Measurements from ENCODE around the gene SAP30L. TPM values are rescaled to one million over a fixed set of nuclear protein-coding genes. Genes with fewer than 3 reads are reported as not detected.

Gene SAP30L
- total and polyA plus RNA-seq, 5 donors: 13.5 to 34.0 (median 27.9) TPM

DNA sequence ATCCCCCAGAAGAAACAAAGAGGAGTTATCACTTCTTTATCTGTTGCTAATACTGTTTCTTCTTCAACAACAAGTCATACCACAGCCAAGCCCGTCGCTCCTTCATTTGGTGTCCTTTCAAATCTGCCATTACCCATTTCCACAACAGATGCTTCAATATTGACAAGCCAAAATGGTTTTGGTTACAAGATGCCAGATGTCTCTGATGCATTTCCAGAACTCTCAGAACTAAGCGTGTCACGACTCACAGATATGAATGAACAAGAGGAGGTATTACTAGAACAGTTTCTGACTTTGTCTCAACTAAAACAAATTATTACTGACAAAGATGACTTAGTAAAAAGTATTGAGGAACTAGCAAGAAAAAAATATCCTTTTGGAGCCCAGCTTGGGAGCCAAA is 48.2 kb downstream of the SAP30L start:
- no peak for DNase-seq
- Histone ChIP-seq H3K4me3 (ENCODE audit: low read length) (no peak overlapping the region), H3K27me3 (ENCODE audit: control insufficient read depth, insufficient read depth) (peaks cover 2% of the 10 kb centered on the region), H3K4me1 (ENCODE audit: control insufficient read depth, insufficient read depth, low read length) (no peaks in the 10 kb centered on the region), H3K9me3 (ENCODE audit: control insufficient read depth, low read length) (no peaks in the 10 kb centered on the region), H3K27ac (ENCODE audit: low read length) (no peak overlapping the region)
- no peak for ATAC-seq
- 63% methylated on average over 4 of the region's 4 CpGs for WGBS
- intact Hi-C loops (cut with DNase I): no loop called here

DNA sequence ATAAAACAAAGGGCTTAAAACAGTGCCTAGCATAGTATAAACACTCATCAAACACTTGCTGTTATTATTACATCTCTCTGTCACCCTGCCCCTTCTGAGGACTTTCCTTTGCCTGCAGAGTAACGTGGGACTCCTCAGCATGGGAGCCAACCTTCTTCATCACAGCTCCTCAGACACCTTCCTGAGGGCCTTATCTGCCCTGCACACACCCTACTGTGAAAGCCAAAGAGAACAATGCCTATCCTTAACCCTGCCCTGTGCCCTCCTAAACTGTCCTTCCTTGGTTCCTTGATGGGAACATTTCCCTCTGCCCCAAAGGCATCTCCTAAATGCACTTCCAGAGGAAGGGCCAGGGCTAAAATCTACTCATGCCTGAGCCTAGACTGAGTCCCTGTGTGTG is 52.8 kb downstream of the SAP30L start:
- no peak for ATAC-seq
- Histone ChIP-seq H3K4me1 (ENCODE audit: control insufficient read depth, insufficient read depth, low read length) (no peaks in the 10 kb centered on the region), H3K27me3 (ENCODE audit: control insufficient read depth, insufficient read depth) (peaks cover 4% of the 10 kb centered on the region), H3K9me3 (ENCODE audit: control insufficient read depth, low read length) (no peaks in the 10 kb centered on the region), H3K27ac (ENCODE audit: low read length) (no peak overlapping the region), H3K4me3 (ENCODE audit: low read length) (no peak overlapping the region)
- no peak for DNase-seq
- intact Hi-C loops (cut with DNase I): no loop called here
- 63% methylated on average over 1 of the region's 1 CpG for WGBS

GRCh38 chr5:154498994-154499393 is 53.2 kb downstream of the SAP30L start:
- no peak overlapping the region for H3K27ac ChIP-seq (ENCODE audit: low read length)
- intact Hi-C loops (cut with DNase I): no loop called here
- DNase-seq (no peak), ATAC-seq (no peak)
- H3K4me3 ChIP-seq (ENCODE audit: low read length): no peak overlapping the region
- peaks cover 4% of the 10 kb centered on the region for H3K27me3 ChIP-seq (ENCODE audit: control insufficient read depth, insufficient read depth)
- 82% methylated on average over 2 of the region's 2 CpGs for WGBS
- H3K9me3 ChIP-seq (ENCODE audit: control insufficient read depth, low read length): no peaks in the 10 kb centered on the region
- H3K4me1 ChIP-seq (ENCODE audit: control insufficient read depth, insufficient read depth, low read length): no peaks in the 10 kb centered on the region

GRCh38 chr5:154501566-154501965 is 55.8 kb downstream of the SAP30L start:
- Histone ChIP-seq H3K4me1 (ENCODE audit: control insufficient read depth, insufficient read depth, low read length) (no peaks in the 10 kb centered on the region), H3K27me3 (ENCODE audit: control insufficient read depth, insufficient read depth) (peaks cover 4% of the 10 kb centered on the region), H3K9me3 (ENCODE audit: control insufficient read depth, low read length) (no peaks in the 10 kb centered on the region), H3K4me3 (ENCODE audit: low read length) (no peak overlapping the region), H3K27ac (ENCODE audit: low read length) (no peak overlapping the region)
- ATAC-seq: no peak
- DNase-seq: no peak
- intact Hi-C loops (cut with DNase I): no loop called here
- 49% methylated on average over 2 of the region's 2 CpGs for WGBS

DNA sequence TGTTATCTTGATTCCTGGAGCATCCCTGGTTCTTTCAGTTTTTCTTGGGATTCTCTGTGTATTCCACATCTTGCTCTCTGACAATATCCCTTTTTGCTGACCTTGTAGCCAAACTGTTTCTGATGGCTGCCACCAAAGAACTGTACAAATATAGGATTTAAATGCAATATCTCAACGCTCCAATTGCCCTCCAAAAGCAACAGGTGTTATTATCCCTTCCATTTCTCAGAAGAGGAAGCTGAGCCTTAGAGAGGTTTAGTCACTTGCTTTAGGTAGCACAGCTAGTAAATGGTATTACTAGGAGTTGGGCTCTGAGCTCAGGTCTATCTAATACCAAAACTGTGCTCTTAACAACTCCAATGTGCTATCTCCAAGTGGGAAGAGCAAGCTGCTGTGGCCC is 56.4 kb downstream of the SAP30L start:
- ATAC-seq (no peak), DNase-seq (no peak)
- intact Hi-C loops (cut with DNase I): no loop called here
- Histone ChIP-seq H3K27me3 (ENCODE audit: control insufficient read depth, insufficient read depth) (peaks cover 4% of the 10 kb centered on the region), H3K4me3 (ENCODE audit: low read length) (no peak overlapping the region), H3K9me3 (ENCODE audit: control insufficient read depth, low read length) (no peaks in the 10 kb centered on the region), H3K27ac (ENCODE audit: low read length) (no peak overlapping the region), H3K4me1 (ENCODE audit: control insufficient read depth, insufficient read depth, low read length) (no peaks in the 10 kb centered on the region)
- WGBS: 91% methylated on average over 1 of the region's 1 CpG

DNA sequence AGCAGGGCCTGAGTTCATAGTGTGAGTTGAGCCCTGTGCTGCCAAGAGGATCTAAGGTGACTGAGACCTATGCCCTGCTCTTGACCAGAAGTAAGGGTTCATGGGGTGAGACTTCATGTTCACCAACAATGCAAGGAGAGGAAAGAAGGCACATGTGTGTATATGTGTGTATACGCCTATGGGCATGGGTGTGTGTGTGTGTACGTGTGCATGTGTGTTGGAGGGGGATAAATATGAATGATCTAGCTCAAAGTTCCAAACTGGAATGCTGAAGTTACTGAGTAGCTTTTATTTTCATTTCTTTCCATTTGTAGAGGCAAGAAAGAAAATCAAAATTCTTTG is 57.9 kb downstream of the SAP30L start:
- Histone ChIP-seq H3K4me3 (ENCODE audit: low read length) (no peak overlapping the region), H3K4me1 (ENCODE audit: control insufficient read depth, insufficient read depth, low read length) (no peaks in the 10 kb centered on the region), H3K9me3 (ENCODE audit: control insufficient read depth, low read length) (no peaks in the 10 kb centered on the region), H3K27me3 (ENCODE audit: control insufficient read depth, insufficient read depth) (peaks cover 2% of the 10 kb centered on the region), H3K27ac (ENCODE audit: low read length) (no peak overlapping the region)
- intact Hi-C loops (cut with DNase I): no loop called here
- WGBS: 95% methylated on average over 2 of the region's 2 CpGs
- no peak for DNase-seq
- no peak for ATAC-seq

- H3K27ac ChIP-seq (ENCODE audit: low read length): no peak overlapping the region
- intact Hi-C loops (cut with DNase I): no loop called here
- H3K4me3 ChIP-seq (ENCODE audit: low read length): no peak overlapping the region
- WGBS: 61% methylated on average over 10 of the region's 10 CpGs
- ATAC-seq: no peak
- H3K9me3 ChIP-seq (ENCODE audit: control insufficient read depth, low read length): no peaks in the 10 kb centered on the region
- no peaks in the 10 kb centered on the region for H3K27me3 ChIP-seq (ENCODE audit: control insufficient read depth, insufficient read depth)
- no peak for DNase-seq
- H3K4me1 ChIP-seq (ENCODE audit: control insufficient read depth, insufficient read depth, low read length): no peaks in the 10 kb centered on the region
These were observed 59.8 kb downstream of the SAP30L start for GRCh38 chr5:154505567-154505966.

DNA sequence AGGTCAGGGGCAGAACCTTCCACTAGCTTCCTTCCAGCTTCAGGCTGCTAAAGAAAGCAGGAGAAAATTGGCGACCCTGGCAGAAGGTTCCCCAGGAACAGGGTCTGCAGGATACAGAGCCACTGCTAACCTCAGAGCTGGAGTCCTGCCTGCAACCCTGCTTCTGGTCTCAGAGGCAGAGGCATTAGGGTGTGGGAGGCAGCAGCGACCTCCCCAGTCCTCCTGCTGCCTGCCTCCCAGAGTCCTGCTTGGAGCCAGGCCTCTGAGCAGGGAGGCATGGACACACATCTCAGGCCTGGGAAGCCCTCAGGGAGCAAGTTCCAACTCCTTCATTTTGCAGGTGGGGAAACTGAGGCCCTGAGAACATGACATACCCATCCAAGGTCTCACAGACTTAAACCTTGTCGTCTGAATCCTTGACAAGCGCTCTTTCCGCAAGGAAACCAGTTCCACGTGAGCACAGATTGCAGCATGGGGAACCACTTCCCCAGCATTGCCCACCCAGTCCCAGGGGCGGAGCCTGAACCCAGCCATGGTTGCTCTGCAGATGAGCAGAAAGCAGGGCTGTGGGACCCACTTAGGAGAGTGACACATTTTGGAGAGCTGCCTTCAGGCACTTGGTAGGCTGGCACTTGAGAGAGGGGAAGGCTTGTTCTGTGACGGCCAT is 60.4 kb downstream of the SAP30L start:
- Histone ChIP-seq H3K4me1 (ENCODE audit: control insufficient read depth, insufficient read depth, low read length) (no peaks in the 10 kb centered on the region), H3K27ac (ENCODE audit: low read length) (no peak overlapping the region), H3K9me3 (ENCODE audit: control insufficient read depth, low read length) (no peaks in the 10 kb centered on the region), H3K4me3 (ENCODE audit: low read length) (no peak overlapping the region), H3K27me3 (ENCODE audit: control insufficient read depth, insufficient read depth) (no peaks in the 10 kb centered on the region)
- DNase-seq (no peak), ATAC-seq (no peak)
- intact Hi-C loops (cut with DNase I): no loop called here
- 76% methylated on average over 8 of the region's 8 CpGs for WGBS

- intact Hi-C loops (cut with DNase I): no loop called here
- H3K9me3 ChIP-seq (ENCODE audit: control insufficient read depth, low read length): no peaks in the 10 kb centered on the region
- H3K27ac ChIP-seq (ENCODE audit: low read length): no peak overlapping the region
- H3K4me3 ChIP-seq (ENCODE audit: low read length): no peak overlapping the region
- 73% methylated on average over 11 of the region's 11 CpGs for WGBS
- no peaks in the 10 kb centered on the region for H3K27me3 ChIP-seq (ENCODE audit: control insufficient read depth, insufficient read depth)
- H3K4me1 ChIP-seq (ENCODE audit: control insufficient read depth, insufficient read depth, low read length): no peaks in the 10 kb centered on the region
- DNase-seq (no peak), ATAC-seq (no peak)
These were observed 60.9 kb downstream of the SAP30L start for GRCh38 chr5:154506716-154507080.

DNA sequence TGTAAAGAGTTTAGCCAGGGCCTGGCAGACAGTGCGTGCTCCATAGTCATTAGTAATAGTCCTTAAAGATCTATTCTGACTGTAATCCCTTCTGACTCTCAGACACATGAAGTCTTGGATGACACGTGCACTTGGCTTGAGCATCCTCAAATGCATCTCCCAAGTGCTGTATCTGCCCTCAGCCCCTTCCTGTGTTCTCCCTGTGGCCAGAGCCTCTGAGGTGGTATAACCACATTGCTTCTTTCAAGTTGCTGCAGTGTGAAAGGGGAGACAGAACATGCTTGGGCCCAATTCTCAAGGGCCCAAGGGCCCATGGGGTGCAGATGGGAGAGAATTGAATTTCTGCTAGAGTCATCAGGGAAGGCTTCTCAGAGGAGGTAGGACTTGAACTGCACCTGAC is 62.3 kb downstream of the SAP30L start:
- Histone ChIP-seq H3K4me3 (ENCODE audit: low read length) (no peak overlapping the region), H3K27ac (ENCODE audit: low read length) (no peak overlapping the region), H3K9me3 (ENCODE audit: control insufficient read depth, low read length) (no peaks in the 10 kb centered on the region), H3K4me1 (ENCODE audit: control insufficient read depth, insufficient read depth, low read length) (no peaks in the 10 kb centered on the region), H3K27me3 (ENCODE audit: control insufficient read depth, insufficient read depth) (no peaks in the 10 kb centered on the region)
- intact Hi-C loops (cut with DNase I): no loop called here
- WGBS: 82% methylated on average over 2 of the region's 2 CpGs
- ATAC-seq: no peak
- DNase-seq: no peak

GRCh38 chr5:154509784-154510555 is 64.2 kb downstream of the SAP30L start:
- Histone ChIP-seq H3K4me3 (ENCODE audit: low read length) (no peak overlapping the region), H3K4me1 (ENCODE audit: control insufficient read depth, insufficient read depth, low read length) (no peaks in the 10 kb centered on the region), H3K27me3 (ENCODE audit: control insufficient read depth, insufficient read depth) (no peaks in the 10 kb centered on the region), H3K9me3 (ENCODE audit: control insufficient read depth, low read length) (no peaks in the 10 kb centered on the region), H3K27ac (ENCODE audit: low read length) (no peak overlapping the region)
- DNase-seq: no peak
- no peak for ATAC-seq
- 54% methylated on average over 5 of the region's 5 CpGs for WGBS
- intact Hi-C loops (cut with DNase I): no loop called here

All from right cardiac atrium (tissue), 5 donors.